HepG2 (cell line): ENCODE results near the gene SLC25A38. TPM values are rescaled to one million over a fixed set of nuclear protein-coding genes. Genes with fewer than 3 reads are reported as not detected.

Experiments used
- AGO1 ChIP-seq: fragments of 200-400 bp; formaldehyde crosslinking; IDR thresholded peaks from 2 replicates; pipeline ENCODE4 v1.6.1; 2017; ENCODE audit warnings: mild to moderate bottlenecking, low read depth, low read length, moderate library complexity; ENCODE audit not compliant: poor library complexity, severe bottlenecking
- ARNT ChIP-seq: fragments of 450-650 bp; IDR thresholded peaks from 2 replicates; pipeline ENCODE4 v1.6.1; 2017
- EP300 ChIP-seq, 3 experiments: sonication (generic) in 1 of 3; formaldehyde crosslinking in 1 of 3; IDR thresholded peaks; 2 replicates each; pipeline versions ENCODE4 v1.5.1 to v1.6.1; 2011 to 2020; ENCODE audit warnings: low read depth in 2 of 3, low read length in 2 of 3, borderline replicate concordance in 1 of 3, improper control_type of control experiment in 1 of 3, mild to moderate bottlenecking in 1 of 3, missing genetic modification reagents in 1 of 3, moderate library complexity in 1 of 3
- HHEX ChIP-seq: IDR thresholded peaks from 2 replicates; pipeline ENCODE4 v1.6.1; 2016; ENCODE audit warnings: control low read depth
- HNF4G ChIP-seq, 2 experiments: sonication (generic) in 1 of 2; formaldehyde crosslinking in 1 of 2; IDR thresholded peaks; 2 replicates each; pipeline versions ENCODE4 v1.4.0 to v1.6.1; 2011 to 2020; ENCODE audit warnings: borderline replicate concordance in 2 of 2, low read depth in 2 of 2, mild to moderate bottlenecking in 2 of 2, low read length in 1 of 2, missing genetic modification reagents in 1 of 2, moderate library complexity in 1 of 2
- IRF1 ChIP-seq: sonication (generic); formaldehyde crosslinking; IDR thresholded peaks from 2 replicates; pipeline ENCODE4 v1.4.0; 2020; ENCODE audit warnings: low read depth, mild to moderate bottlenecking, missing genetic modification reagents
- KLF9 ChIP-seq: IDR thresholded peaks from 2 replicates; pipeline ENCODE4 v1.6.1; 2016; ENCODE audit warnings: low read depth
- MYC ChIP-seq: sonication (generic); formaldehyde crosslinking; IDR thresholded peaks from 2 replicates; pipeline ENCODE4 v1.9.0; 2021; ENCODE audit warnings: missing genetic modification reagents, borderline replicate concordance
- NFIC ChIP-seq: IDR thresholded peaks from 2 replicates; pipeline ENCODE4 v1.6.1; 2012; ENCODE audit warnings: mild to moderate bottlenecking, low read length, inconsistent platforms
- NFYB ChIP-seq: sonication (generic); formaldehyde crosslinking; IDR thresholded peaks from 2 replicates; pipeline ENCODE4 v1.4.0; 2020; ENCODE audit warnings: missing genetic modification reagents
- POGK ChIP-seq: sonication (generic); formaldehyde crosslinking; conservative IDR thresholded peaks from 2 replicates; pipeline ENCODE4 v1.8.0; 2022; ENCODE audit warnings: mild to moderate bottlenecking, moderate library complexity, missing genetic modification reagents
- SRSF9 ChIP-seq: fragments of 200-400 bp; formaldehyde crosslinking; IDR thresholded peaks from 2 replicates; pipeline ENCODE4 v1.6.1; 2018; ENCODE audit warnings: borderline replicate concordance, mild to moderate bottlenecking, low read depth, low read length; ENCODE audit not compliant: insufficient read depth, poor library complexity, severe bottlenecking
- ZBTB49 ChIP-seq: sonication (generic); formaldehyde crosslinking; IDR thresholded peaks from 2 replicates; pipeline ENCODE4 v1.4.0; 2020; ENCODE audit warnings: missing genetic modification reagents, borderline replicate concordance
- ZFX ChIP-seq: sonication (generic); formaldehyde crosslinking; IDR thresholded peaks from 2 replicates; pipeline ENCODE4 v1.4.0; 2020; ENCODE audit warnings: mild to moderate bottlenecking, low read depth, missing genetic modification reagents, moderate library complexity
- ZNF282 ChIP-seq: fragments of 450-650 bp; IDR thresholded peaks from 2 replicates; pipeline ENCODE4 v1.6.1; 2018; ENCODE audit not compliant: partially characterized antibody
- ZNF431 ChIP-seq: sonication (generic); formaldehyde crosslinking; IDR thresholded peaks from 2 replicates; pipeline ENCODE4 v1.9.0; 2022; ENCODE audit warnings: missing genetic modification reagents, low read depth, mild to moderate bottlenecking, borderline replicate concordance
- ZNF501 ChIP-seq: sonication (generic); formaldehyde crosslinking; IDR thresholded peaks from 2 replicates; pipeline ENCODE4 v1.5.1; 2020; ENCODE audit warnings: mild to moderate bottlenecking, moderate library complexity, missing genetic modification reagents
- polyA plus RNA-seq, 8 experiments: library from polyadenylated mRNA; depleted of rRNA in 3 of 8; stranded (reverse) in 7 of 8; unstranded in 1 of 8; fragments of >200 nt; fragmentation: Illumina TruSeq in 4 of 8; extraction: Trizol in 4 of 8; gene quantifications; 2 replicates each; pipeline versions ENCODE4 v1.2.1 to v1.2.3, GENCODE V29; 2011 to 2016; ENCODE audit warnings: low read depth in 4 of 8, missing spikeins in 1 of 8, mixed read lengths in 1 of 8; ENCODE audit not compliant: insufficient read depth in 1 of 8
- total RNA-seq, 5 experiments: library from RNA; depleted of rRNA; stranded (reverse); fragments of >200 nt; fragmentation: Illumina TruSeq; extraction: Trizol; gene quantifications; 2 replicates each; pipeline ENCODE4 v1.2.3, GENCODE V29; 2016; ENCODE audit warnings: low read depth in 1 of 5
- TF ChIP-seq, protein P1 (sequence below): sonication (generic); formaldehyde crosslinking; IDR thresholded peaks from 2 replicates; pipeline ENCODE4 v1.8.1; 2023; ENCODE audit warnings: mild to moderate bottlenecking, missing genetic modification reagents

The SLC25A38 gene
- total and polyA plus RNA-seq, 2 of the 13 experiments (the other 11 are each of a cell fraction or from before 2014, with no cell fraction given): 32.5 to 35.4 TPM

- TF ChIP-seq SRSF9 (no peak), IRF1 (CRISPR knock-in tag) (no peak), NFYB (CRISPR knock-in tag) (0 out of 2 replicates have a peak, but pooled peaks have one; percentile 21), ZBTB49 (CRISPR knock-in tag) (no peak), NFIC (no peak), AGO1 (no peak), MYC (CRISPR knock-in tag) (peak; percentile 30), ZFX (CRISPR knock-in tag) (no peak; the same call in 1 of the 2 replicates), ZNF282 (no peak), HHEX (CRISPR knock-in tag) (no peak), ZNF501 (peak; percentile 81), HNF4G (IDR thresholded peaks at IDR 0.05; ENCODE audit: borderline replicate concordance, low read depth, low read length) (no peak), HNF4G (CRISPR knock-in tag; IDR thresholded peaks at IDR 0.05; ENCODE audit: borderline replicate concordance, low read depth) (no peak), ARNT (no peak), EP300 (IDR thresholded peaks at IDR 0.05; ENCODE audit: low read depth in 2 of 2, low read length in 2 of 2) (no peak), EP300 (CRISPR knock-in tag; IDR thresholded peaks at IDR 0.05; ENCODE audit: borderline replicate concordance) (no peak), ZNF431 (no peak), POGK (peak; percentile 30; the same call in 1 of the 2 replicates), KLF9 (CRISPR knock-in tag) (no peak)
- TF ChIP-seq, protein P1, sequence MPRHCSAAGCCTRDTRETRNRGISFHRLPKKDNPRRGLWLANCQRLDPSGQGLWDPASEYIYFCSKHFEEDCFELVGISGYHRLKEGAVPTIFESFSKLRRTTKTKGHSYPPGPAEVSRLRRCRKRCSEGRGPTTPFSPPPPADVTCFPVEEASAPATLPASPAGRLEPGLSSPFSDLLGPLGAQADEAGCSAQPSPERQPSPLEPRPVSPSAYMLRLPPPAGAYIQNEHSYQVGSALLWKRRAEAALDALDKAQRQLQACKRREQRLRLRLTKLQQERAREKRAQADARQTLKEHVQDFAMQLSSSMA (CRISPR knock-in tag): no peak
Observed at GRCh38 chr3:39383045-39383880, at the start of gene SLC25A38 (continued).
